Progenitor cell of endocrine pancreas (in vitro differentiated cells): Measurements from ENCODE around the gene IFIT5. TPM values are rescaled to one million over a fixed set of nuclear protein-coding genes. Genes with fewer than 3 reads are reported as not detected.

Experiments
- DNase-seq: peaks from one replicate; pipeline ENCODE4 v3.0.0; 2021; ENCODE audit warnings: low spot score; ENCODE audit not compliant: unreplicated experiment
- H3K27ac Mint-ChIP-seq: 2 replicates; pipeline ENCODE4 v1.8.0; 2021; ENCODE audit warnings: mild to moderate bottlenecking, moderate library complexity, mixed read lengths
- H3K27me3 Mint-ChIP-seq: 2 replicates; pipeline ENCODE4 v1.8.0; 2021; ENCODE audit warnings: mixed read lengths
- H3K36me3 Mint-ChIP-seq: 2 replicates; pipeline ENCODE4 v1.8.0; 2022; ENCODE audit warnings: mixed read lengths; ENCODE audit not compliant: insufficient read depth
- H3K4me1 Mint-ChIP-seq: 2 replicates; pipeline ENCODE4 v1.8.0; 2021; ENCODE audit warnings: low read depth, mixed read lengths
- H3K4me3 Mint-ChIP-seq: 2 replicates; pipeline ENCODE4 v1.8.0; 2021; ENCODE audit warnings: low read depth, mild to moderate bottlenecking, moderate library complexity, mixed read lengths
- H3K9me3 Mint-ChIP-seq: 2 replicates; pipeline ENCODE4 v1.8.0; 2021; ENCODE audit warnings: low read depth, mixed read lengths
- total RNA-seq: library from RNA; stranded (reverse); gene quantifications from 2 replicates; pipeline ENCODE4 v1.2.1, GENCODE V29; 2021
- TF ChIP-seq, protein P1 (sequence below): fragments of 200-600 bp; sonication (generic); IDR thresholded peaks from one replicate; pipeline ENCODE4 v1.5.0; 2021; ENCODE audit warnings: antibody characterized with exemption, mild to moderate bottlenecking; ENCODE audit not compliant: unreplicated experiment

The IFIT5 gene
- total RNA-seq, 1 donor from 2014 or later, result 6.0 TPM

DNA sequence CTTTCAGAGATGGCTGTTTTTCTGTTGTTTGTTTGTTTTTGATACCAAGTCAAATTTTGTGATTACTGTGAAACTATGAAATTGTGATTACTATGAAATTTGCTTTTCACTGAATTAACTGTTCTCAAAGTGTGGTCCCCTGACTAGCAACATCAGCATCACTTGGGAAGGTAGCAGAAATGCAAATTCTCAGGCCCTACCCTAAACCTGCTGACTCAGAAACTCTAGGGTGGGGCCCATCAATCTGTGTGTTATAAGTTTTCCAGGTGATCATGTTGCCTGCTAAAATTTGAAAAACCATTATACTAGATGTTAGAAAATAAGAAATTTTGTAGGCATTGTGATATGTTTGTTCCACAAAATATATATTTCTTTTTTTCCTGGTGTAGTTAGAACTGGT lies 35.3 kb upstream of the IFIT5 start:
- Mint-ChIP-seq H3K4me3 (no peak overlapping the region), H3K9me3 (no peaks in the 10 kb centered on the region), H3K4me1 (peaks cover 4% of the 10 kb centered on the region), H3K36me3 (no peaks in the 10 kb centered on the region), H3K27ac (no peak overlapping the region), H3K27me3 (peaks cover 7% of the 10 kb centered on the region)
- no peak for DNase-seq
- TF ChIP-seq, protein P1, sequence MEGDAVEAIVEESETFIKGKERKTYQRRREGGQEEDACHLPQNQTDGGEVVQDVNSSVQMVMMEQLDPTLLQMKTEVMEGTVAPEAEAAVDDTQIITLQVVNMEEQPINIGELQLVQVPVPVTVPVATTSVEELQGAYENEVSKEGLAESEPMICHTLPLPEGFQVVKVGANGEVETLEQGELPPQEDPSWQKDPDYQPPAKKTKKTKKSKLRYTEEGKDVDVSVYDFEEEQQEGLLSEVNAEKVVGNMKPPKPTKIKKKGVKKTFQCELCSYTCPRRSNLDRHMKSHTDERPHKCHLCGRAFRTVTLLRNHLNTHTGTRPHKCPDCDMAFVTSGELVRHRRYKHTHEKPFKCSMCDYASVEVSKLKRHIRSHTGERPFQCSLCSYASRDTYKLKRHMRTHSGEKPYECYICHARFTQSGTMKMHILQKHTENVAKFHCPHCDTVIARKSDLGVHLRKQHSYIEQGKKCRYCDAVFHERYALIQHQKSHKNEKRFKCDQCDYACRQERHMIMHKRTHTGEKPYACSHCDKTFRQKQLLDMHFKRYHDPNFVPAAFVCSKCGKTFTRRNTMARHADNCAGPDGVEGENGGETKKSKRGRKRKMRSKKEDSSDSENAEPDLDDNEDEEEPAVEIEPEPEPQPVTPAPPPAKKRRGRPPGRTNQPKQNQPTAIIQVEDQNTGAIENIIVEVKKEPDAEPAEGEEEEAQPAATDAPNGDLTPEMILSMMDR, result no peak

DNA sequence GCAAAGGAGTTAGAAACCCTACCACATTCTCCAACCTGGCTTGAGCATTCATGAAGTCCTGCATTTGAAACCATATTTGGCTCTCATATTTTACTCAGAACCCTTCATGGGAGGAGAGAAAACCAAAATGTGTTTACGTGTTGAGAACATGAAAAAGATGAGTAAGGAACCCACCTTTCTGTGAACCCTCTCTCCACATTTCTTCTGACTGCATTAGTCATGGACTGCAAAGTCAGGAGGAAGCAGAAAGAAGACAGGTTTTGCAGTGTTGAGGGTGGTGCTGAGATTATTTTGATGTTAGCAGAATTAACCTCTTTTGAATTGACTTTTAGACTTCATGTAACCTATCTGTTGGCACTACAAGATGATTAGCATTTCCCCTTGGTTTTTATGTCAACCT lies 31.6 kb upstream of the IFIT5 start:
- H3K27me3 Mint-ChIP-seq, result peaks cover 7% of the 10 kb centered on the region
- H3K36me3 Mint-ChIP-seq, result no peaks in the 10 kb centered on the region
- no peak overlapping the region for H3K27ac Mint-ChIP-seq

DNA sequence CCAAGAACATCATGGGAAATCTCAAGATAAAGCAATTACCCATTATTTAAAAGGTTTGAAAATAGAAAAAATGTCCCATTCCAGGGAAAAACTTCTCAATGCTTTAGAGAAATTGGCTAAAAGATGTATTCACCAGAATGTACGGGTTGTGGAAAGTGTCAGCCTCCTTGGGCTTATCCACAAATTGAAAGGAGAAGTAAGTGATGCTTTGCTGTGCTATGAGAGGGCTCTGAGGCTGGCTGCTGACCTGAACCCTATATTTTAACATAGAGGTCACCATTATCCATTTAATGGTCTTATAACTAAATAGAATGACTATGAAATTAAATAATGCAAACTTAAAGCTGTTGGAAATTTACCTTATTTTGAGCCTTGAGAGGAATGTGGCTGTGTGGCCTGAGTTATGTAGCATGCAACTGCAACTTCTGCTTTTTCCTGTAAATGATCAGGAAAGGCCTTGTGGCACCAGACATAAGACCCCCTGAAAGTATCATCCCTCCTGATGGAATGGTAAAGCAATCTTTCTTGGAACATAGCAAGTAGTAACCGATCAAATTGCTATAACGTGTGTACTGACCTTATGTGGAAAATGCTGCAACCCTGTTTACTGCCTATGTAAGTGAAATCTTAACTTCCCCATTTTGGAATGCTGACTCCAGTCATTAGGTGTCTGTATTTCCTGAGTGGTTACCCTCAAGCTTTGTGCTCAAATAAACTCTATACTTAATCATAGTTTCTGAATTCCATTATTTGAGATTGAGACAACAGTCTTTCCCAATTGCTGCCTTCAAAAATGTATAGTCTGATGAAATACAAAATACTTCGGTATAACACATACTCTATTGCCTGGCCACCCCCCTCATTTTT lies 29.7 kb upstream of the IFIT5 start:
- TF ChIP-seq, protein P1, result no peak
- Mint-ChIP-seq H3K9me3 (no peaks in the 10 kb centered on the region), H3K27ac (no peak overlapping the region), H3K4me3 (no peak overlapping the region), H3K36me3 (no peaks in the 10 kb centered on the region), H3K27me3 (peaks cover 7% of the 10 kb centered on the region), H3K4me1 (peaks cover 6% of the 10 kb centered on the region)
- DNase-seq, result no peak

More for the DNA sequence above, 31.6 kb upstream of the IFIT5 start:
- H3K9me3 Mint-ChIP-seq, result no peaks in the 10 kb centered on the region
- H3K4me1 Mint-ChIP-seq, result peaks cover 6% of the 10 kb centered on the region
- TF ChIP-seq, protein P1, result no peak
- DNase-seq, result no peak
- H3K4me3 Mint-ChIP-seq, result no peak overlapping the region

DNA sequence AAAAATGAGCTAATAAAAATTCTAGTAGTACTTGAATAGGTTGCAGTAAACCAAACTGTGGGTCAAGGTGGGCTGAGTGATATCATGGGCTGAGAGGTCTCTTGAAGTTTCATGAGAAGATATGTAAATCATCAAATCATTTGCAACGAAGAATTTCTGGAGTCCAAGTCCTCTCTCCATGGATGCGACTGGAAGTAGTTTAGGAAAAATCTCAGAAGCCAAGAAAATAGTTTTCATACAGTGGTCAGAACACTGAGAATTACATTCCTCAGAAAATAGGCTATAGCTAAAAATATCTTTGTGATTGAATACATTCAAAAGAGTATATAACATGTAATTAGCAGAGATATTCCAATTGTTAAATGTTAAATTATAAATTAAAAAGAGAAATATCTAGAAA lies 25.6 kb upstream of the IFIT5 start:
- no peak overlapping the region for H3K4me3 Mint-ChIP-seq
- no peaks in the 10 kb centered on the region for H3K9me3 Mint-ChIP-seq
- H3K27ac Mint-ChIP-seq, result no peak overlapping the region
- TF ChIP-seq, protein P1, result no peak
- DNase-seq, result no peak
- peaks cover 6% of the 10 kb centered on the region for H3K4me1 Mint-ChIP-seq
- H3K27me3 Mint-ChIP-seq, result no peaks in the 10 kb centered on the region
- no peaks in the 10 kb centered on the region for H3K36me3 Mint-ChIP-seq

DNA sequence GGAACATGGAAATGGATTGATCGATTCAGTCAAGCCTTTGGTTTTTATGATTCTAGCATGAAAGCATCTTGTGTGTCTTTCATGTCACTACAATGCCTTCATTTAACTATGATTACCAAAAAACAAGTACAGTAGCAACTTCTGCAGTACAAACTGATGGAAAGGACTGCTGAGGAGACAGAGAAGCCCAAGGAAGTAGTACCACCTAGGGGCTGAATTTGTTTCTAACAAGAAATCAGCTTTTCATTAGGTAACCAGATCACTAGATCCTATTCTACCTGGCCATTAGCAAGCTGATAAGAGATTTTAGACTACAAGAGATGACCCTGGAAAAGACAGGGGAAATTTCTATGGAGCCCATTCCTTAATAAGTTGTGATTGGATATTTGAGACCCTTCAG lies 25.1 kb upstream of the IFIT5 start:
- H3K27ac Mint-ChIP-seq, result no peak overlapping the region

More for the DNA sequence above, 25.1 kb upstream of the IFIT5 start:
- Mint-ChIP-seq H3K27me3 (no peaks in the 10 kb centered on the region), H3K9me3 (no peaks in the 10 kb centered on the region), H3K36me3 (no peaks in the 10 kb centered on the region), H3K4me3 (no peak overlapping the region), H3K4me1 (peaks cover 6% of the 10 kb centered on the region)
- DNase-seq, result no peak
- TF ChIP-seq, protein P1, result peak; percentile 41
